GM12892 (cell line): ENCODE results near the gene RPE.

Experiments used
- POLR2A ChIP-seq: IDR thresholded peaks from 2 replicates; pipeline ENCODE4 v1.6.1; 2011; ENCODE audit warnings: low read depth, low read length, control low read depth
- POLR2AphosphoS5 ChIP-seq: IDR thresholded peaks from 2 replicates; pipeline ENCODE4 v1.6.1; 2011; ENCODE audit warnings: low read depth, low read length, control low read depth
- TAF1 ChIP-seq: IDR thresholded peaks from 2 replicates; pipeline ENCODE4 v1.6.1; 2011; ENCODE audit warnings: low read depth, mild to moderate bottlenecking, control low read depth, low read length, borderline replicate concordance

- TF ChIP-seq POLR2AphosphoS5 (no peak), POLR2A (no peak), TAF1 (no peak)
Measured at GRCh38 chr2:210054696-210055095, 52.3 kb downstream of the RPE start.
